ENCODE results near the gene RRAGD.

Gene RRAGD

DNA sequence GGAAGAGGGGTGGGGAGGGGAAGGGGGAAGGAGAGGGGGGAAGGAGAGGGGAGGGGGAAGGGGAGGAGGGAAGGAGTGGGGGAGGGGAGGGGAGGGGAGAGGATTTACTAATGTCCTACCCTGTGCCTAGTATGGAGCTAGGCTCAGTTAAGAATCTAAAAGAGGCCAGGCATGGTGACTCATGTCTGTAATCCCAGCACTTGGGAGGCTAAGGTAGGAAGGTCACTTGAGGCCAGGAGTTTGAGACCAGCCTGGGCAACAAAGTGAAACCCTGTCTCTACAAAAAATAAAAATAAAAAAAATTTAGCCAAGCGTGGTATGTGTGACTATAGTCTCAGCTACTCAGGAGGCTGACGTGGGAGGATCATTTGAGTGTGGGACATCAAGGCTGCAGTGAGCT lies 72.5 kb downstream of the RRAGD start:
- DNase-seq (ENCODE audit: low spot score), result no peak

DNA sequence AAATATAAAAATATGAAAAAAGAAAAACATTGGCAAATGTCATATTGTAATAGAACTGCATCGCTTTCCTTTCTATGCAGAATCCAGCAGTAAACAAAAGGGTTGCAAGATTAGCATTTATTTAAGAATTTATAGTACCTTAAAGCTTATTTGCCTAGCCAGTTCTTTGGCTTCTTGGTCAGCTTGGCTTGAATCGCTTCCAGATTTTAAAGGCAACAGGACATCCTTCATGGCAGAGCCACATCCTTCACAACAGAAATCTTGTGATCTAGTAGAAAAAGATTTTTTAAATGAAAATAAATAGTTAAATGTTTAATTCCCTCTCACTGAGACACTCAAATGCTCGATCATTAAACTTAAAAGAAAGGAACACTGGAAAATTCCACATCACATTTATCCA lies 76.9 kb downstream of the RRAGD start:
- no peak for DNase-seq (ENCODE audit: low spot score)

DNA sequence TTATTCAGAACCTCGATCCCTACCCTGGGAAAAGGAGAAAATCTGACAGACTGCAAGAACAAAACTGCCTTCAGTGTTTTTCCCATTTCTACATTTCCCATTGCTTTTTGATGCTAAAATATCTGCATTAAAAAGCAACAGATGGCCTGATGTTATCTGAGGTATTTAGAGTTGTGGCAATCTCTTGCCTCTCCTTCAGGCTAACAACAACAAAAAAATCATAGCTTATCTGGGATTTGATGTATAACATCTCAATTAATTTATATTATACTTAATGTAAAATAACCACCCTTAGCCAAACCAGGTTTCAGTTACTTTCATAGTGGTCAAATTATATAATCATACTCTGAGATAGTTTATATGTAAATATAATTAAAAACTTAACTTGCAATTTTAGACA lies 81.2 kb downstream of the RRAGD start:
- no peak for DNase-seq (ENCODE audit: low spot score)

DNA sequence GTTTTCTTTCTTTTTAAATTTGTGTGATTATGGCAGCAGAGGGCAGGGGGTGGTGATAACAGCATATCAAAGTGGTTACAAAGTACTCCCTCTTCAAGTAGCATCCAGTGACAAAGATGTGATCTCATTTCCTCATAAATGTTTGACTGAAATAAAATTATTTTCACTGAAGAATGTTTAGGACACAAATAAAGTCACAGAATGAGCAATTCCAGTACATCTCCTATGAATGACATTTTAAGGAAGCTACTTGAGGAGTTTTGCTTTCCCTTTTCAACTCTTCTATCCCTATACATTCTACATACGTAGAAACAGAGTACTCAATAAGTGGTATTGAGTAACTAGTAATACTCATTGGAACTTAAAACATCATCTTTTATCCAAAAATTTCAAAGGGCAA lies 83.1 kb downstream of the RRAGD start:
- no peak for DNase-seq (ENCODE audit: low spot score)

DNA sequence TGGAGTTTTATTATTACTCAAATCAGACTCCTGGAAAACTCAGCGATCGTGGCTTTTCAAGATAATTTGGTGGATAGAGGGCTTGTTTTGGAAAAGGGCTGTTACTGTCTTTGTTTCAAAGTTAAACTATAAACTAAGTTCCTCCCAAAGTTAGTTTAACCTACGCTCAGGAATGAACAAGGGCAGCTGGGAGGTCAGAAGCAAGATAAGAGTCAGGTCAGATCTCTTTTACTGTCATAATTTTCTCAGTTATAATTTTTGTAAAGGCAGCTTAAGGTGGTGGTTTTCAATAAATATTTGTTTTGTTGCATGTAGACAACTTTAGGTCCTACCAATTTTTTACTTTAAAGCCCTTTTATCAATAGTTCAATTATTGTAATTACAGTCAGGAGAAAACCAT lies 87.8 kb downstream of the RRAGD start:
- DNase-seq (ENCODE audit: low spot score), result no peak

DNA sequence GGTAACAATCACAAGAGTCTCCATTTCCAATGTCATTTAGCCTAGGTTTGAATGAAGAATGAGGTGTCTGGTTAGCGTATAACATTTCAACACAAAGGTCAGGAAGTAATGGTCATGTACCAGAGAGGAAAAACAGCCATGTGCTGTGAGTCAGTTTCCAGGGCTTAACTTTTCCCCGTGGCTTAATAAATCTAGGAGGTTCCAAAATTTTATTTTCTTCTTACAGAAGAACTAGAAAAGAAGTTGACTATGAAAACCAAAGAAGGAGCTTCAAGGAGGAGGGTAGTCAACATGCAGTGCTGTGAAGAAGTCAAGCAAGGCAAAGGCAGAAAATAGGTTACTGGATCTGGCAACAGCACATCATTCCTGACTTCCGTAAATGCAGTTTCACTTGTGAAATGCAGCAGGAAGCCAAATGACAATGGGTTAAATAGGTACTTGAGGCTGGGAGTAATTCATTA lies 88.5 kb downstream of the RRAGD start:
- DNase-seq (ENCODE audit: low spot score), result no peak

DNA sequence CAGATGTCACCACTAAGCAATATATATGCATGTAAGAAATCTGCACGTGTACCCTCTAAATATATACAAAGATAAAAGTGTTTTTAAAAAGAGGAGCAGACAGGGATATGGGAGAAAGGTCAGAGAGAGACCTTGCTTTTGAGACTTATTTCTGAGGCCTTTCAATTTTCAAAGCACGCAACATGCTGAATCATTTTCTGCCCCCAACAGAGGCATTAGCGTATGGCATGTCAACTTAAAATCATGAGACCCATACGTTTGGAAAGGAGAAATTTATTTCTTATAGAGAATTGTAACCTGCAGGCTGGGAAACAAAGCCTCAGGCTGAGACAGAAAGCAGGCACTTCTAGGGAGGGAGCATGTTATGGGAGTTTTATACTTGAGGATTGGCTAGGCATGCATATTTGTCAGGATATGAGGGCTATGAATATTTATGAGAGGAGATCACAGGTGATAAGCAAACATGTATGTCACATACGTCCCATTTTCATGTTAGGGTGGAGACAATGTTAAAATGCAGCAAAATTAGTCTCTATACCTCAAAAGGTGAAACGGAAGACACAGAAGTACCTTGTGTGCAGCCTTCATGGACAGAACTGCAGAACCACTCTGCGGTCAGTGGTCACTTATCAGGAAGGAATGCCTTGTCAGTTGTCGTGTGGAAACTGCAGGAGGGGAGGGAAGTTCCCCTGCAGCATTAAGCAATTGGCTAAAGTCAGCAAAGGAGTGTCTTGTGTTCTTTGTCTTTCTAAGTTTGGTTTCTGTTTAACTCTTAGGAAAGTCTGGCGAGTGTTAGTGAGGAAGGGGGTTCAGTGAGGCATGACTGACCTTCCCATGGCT lies 90.7 kb downstream of the RRAGD start:
- DNase-seq (ENCODE audit: low spot score), result no peak

DNA sequence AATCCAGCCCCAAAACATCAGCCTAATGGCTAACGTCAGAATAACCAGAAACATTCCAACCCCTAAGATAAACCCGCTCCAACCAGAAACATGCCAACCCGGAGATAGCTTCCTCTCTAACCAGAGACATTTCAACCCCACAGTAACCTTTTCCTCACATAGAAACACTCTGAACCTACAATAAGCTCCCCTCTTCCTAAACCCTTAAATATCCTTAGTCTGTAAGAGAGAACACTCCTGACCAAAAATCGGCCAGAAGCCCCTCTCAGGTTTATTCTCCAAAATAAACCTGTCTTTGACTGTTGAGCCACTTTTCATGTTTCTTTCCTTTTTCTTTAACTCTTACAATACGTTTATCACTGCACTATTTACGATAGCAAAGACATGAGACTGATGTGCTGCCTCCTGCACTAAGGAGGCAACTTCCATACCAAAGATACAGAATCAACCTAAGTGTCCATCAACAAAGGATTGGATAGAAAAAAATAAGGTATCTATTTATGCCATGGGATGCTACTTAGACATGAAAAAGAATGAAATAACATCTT lies 92.0 kb downstream of the RRAGD start:
- DNase-seq (ENCODE audit: low spot score), result no peak

DNA sequence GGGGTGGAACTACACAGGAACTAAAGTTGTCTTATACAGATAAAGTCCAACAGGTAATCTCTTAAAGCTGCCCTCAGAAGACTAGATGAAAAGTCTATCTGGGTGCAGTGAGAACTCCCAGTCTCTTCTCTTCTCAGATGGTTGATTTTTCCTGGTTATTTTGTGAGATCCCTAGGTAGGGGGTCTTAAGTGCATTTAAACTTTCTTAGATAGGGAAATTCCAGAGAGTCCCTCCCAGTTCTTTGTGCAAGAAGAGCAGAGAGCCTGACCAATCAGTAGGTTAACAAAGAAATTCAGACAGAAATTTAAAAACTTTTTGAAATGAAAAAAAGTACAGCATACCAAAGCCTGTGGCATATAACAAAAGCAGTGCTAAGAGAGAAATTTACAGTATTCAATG lies 95.0 kb downstream of the RRAGD start:
- DNase-seq (ENCODE audit: low spot score), result no peak

DNA sequence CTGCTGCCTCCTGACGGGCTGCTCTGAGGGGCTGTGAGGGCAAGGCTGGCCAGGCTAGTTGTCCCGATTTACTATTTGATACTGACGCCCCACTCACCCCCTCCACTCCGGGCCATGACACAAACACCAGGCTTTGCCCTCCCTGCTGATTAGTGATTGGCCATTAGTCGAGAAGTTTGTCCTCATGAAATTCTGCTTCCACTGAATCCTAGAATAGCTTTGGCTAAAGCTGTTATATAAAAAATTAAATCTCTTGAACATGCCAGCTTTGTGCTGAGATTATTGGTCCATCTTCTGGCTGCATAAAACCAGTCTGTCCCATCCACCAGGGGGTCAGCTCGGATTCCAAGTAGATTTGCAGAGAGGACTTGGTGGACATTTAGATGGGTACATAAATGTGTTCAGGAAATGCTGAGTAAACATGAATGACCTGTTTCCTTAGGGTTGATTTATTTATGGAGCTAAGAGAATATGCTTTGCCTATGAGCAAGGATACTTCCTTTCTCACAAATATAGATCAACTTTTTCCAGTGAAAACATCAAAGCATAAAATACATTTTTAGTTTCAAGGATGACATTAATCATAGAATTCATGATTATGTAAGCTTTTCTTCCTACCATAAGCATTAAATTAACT lies 96.7 kb downstream of the RRAGD start, which contains the start of gene GABRR2:
GABRR2 (minus strand) TSS at position 51 of the 637 bp plus-strand sequence. CDS start 134 bp downstream, outside the sequence.
- no peak for DNase-seq (ENCODE audit: low spot score)

DNA sequence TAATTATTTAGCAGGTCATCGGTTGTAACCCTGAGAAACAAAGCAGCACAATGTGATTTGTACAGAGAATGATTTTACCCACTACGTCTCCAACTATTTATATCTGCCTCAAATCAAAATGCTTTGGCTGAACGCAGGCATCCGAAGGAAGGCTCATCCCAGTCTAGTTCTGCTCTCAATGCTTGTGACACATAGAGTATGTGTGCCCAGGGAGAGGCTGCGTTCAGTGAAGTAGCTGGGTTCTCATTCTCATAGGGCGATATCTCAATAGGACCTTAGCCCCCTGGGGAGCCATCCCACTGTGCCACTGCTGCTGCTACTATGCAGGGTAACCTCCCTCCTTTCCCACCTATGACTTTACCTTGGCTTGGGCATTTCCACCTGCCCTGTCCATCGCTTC lies 97.4 kb downstream of the RRAGD start:
- no peak for DNase-seq (ENCODE audit: low spot score)
